T-helper 22 cell (primary cell): ENCODE results near the gene DMXL1.
"Not testable (repeated sequence)": the region's sequence is repeated elsewhere in the genome, so short reads cannot be mapped to it uniquely, and the experiment has no call there.

Source experiments
- DNase-seq: peaks from one replicate; pipeline ENCODE4 v3.0.0-alpha.2; 2020; ENCODE audit warnings: low read depth

Gene DMXL1

DNA sequence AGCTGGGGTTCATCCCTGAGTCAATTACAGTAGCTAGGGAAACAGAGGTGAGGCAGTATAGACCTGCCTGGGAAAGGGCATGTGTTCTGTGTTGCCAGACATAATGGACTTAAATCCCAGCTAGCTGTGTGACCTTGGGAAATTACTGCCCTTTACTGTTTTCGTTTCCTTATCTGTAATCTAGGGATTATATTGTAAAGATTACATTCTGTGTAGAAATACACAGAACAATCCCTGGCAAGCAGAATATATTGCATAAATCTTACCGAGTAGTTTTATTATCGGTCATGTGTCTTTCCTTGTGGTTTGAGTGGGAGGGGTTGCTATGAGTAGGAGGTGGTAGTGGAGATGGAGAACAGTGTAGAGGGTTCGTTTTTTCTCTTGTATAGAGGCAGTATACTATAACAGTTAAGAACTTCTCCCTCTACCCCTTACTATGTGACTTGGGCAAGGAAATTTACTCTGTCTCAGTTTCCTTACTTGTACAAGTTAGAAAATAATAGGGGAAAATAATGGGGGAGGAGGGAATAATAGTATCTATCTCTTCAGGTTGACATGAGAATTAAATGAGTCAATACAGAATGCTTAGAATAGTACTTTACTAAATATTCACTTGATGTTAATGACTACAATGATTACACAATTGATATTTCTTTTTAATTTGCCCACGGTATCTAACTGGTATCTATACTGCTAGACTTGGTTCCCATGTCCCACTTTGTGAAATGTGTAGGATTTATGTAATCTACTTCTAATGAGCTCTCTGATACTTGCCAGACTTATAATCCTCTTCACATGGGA, 7.1 kb upstream of the DMXL1 start:
- DNase-seq = no peak

DNA sequence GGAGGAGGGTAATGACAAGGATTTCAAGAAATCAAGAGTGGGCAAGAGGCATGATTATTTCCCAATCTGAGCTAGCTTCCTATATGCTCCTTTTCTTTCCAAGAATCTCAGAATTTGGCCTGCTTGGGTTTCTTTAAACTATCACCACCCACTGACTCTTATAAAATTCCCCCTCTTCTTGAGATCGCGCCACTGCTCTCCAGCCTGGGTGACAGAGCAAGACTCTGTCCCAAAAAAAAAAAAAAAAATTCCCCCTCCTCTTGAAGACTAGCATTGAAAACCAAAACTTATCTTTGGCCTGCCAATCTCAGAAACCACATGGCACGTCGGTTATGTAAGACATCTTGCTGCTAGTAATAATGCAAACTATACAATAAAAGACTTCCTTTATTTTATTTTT, 3.4 kb upstream of the DMXL1 start:
- DNase-seq = no peak

DNA sequence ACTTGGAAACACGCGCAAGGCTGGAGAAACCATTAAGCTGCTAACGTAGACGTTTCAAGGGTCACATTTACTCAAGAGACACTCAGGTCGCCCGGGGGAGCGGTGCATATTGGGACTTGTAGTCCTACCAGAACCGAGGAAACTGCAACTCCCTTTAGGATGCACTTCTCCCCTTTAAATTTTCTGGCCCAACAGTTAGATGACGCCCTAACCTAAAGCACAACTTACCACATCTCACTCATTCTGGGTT, 384 bp upstream of the DMXL1 start:
- no peak for DNase-seq

DNA sequence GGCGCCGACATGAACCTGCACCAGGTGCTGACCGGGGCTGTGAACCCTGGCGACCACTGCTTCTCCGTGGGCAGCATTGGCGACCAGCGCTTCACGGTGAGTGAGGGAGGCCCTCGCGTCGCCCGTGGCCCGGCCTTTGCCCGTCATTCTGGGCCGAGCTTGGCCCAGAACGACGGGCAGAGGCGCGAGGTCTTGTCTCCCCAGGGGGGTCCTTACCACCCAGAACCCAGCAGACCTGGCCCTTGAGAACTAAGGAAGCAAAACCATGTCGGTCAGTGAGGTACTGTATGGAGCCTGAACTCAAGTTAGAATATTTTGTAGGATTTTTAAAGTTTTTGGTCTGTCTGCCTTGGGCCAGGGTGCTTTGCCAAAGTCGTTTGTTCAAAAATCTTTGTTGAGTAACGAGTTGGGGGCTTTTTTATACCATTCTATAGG, 691 bp downstream of the DMXL1 start:
- no peak for DNase-seq

DNA sequence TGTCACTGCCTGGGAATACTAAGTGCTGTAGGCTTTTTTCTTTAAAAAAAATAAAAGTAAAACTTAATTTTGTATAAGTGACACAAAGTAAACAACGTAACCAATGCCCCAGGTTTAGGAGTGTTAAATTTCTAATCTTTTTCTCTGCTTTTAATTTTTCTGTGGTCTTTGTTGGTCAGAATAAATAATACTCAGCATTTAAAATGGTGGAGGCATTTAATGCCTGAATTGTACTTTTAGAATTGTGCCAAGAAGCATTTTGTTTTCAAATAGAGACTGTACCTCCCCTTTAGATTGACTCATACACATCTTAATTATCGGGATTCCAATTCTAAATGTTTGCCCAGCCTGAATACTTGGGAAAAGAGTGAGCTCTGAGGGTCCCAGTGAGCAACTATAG, 1.6 kb downstream of the DMXL1 start:
- DNase-seq = no peak

DNA sequence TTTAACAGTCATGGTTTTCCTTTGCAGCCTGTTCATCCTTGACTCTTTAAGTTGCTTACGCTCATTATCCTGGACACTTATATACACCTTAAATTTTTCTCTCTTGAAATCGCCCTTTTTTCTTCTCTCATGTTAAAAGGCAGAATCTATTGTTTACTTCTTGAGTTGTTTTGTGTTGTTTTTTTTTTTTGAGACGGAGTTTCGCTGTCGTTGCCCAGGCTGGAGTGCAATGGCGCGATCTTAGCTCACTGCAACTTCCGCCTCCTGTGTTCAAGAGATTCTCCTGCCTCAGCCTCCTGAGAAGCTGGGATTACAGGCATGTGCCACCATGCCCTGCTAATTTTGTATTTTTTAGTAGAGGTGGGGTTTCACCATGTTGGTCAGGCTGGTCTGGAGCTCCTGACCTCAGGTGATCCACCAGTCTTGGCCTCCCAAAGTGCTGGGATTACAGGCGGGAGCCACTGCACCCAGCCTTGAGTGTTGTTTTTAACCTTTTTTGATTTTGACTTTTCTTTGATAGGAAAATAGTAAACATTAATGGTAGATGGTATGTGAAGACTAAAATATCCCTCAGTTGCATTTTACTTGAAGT, 3.0 kb downstream of the DMXL1 start:
- DNase-seq = not testable (repeated sequence)

DNA sequence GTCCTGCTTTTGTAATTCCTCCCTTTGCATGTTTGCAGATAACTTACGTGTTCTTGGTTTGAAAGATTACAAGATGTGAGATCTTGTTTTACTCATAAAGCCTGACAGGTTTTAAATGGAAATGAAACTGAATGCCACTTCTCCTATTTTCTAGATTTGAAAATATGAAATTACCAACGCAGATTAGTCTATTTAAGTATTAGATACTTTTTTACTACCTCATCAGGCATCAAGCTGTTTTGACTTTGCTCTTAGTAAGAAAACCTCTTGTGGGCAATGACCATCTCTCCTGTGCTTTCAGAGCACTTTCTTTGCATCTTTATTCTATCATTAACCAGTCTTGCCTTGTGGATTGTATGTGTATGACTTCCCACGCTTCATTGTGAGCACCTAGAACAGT, 3.5 kb downstream of the DMXL1 start:
- DNase-seq = no peak

DNA sequence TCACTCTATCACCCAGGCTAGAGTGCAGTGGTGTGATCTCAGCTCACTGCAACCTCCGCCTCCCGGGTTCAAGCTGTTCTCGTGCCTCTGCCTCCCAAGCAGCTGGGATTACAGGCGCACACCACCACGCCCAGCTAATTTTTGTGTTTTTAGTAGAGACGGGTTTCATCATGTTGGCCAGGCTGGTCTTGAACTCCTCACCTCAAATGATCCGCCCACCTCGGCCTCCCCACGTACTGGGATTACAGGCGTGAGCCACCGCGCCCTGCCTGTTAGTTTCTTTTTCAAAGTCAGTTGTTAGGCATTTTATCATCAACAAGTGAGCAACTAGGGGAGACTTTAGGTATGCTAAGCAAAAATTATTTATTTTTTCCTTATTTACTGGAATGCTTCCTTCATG, 4.4 kb downstream of the DMXL1 start:
- not testable (repeated sequence) for DNase-seq

DNA sequence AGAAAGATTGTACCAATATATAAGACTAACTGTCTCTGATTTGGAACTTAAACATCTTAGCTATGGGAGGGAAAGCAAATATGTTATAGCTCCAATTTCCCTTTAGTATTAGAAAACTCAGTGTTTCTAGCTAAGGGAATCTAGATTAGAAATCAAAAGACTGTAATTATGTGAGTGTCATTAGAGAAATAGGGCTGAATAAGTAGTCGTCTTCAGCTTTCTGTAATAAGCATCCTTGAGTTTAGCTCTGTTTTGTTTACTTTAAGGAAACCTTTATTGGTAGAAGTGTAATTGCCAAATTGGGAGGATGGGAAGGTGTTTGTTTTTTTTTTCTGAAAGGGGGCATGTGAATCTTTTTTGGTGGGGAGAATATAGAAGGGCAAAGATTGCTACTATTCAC, 5.2 kb downstream of the DMXL1 start:
- no peak for DNase-seq

DNA sequence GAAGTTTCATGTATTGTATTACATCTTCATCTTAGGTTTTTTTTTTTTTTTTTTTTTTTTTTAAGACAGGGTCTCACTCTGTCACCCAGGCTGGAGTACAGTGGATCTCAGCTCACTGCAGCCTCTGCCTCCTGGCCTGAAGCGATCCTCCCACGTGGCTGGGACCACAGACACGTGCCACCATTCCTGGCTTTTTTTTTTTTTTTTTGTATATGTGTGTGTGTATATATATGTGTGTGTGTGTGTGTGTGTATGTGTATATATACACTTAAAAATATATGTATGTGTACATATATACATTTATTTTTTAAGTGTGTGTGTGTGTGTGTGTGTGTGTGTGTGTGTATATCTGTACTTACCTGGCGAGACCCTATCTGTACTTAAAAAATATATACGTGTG, 6.6 kb downstream of the DMXL1 start:
- no peak for DNase-seq

DNA sequence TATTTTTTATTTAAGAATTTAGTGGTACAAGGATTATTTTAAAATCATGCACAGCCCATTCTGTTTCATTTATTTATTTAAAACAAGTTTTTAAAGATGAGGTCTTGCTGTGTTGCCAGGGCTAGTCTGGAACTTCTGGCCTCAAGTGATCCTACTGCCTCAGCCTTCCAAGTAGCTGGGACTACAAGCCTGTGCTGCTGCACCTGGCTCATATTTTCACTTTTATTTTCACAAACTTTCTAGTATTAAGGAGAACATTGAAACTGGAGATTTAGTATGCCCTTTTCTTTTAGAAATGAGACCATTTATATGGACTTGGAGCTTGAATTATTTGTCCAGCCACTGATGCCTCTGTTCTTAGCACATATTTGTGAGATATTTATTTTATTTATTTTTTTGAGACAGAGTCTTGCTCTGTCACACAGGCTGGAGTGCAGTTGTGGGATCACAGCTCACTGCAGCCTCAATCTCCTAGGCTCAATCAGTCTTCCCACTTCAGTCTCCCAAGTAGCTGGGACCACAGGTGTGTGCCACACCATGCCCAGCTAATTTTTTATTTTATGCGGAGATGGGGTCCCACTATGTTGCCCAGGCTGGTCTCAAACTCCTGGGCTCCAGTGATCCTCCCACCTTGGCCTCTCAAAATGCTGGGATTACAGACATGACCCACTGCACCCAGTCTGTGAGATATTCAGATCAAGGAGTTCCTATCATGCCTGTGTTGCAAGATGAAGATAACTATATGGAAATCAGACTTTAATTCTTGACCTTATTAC, 7.4 kb downstream of the DMXL1 start:
- DNase-seq = no peak

DNA sequence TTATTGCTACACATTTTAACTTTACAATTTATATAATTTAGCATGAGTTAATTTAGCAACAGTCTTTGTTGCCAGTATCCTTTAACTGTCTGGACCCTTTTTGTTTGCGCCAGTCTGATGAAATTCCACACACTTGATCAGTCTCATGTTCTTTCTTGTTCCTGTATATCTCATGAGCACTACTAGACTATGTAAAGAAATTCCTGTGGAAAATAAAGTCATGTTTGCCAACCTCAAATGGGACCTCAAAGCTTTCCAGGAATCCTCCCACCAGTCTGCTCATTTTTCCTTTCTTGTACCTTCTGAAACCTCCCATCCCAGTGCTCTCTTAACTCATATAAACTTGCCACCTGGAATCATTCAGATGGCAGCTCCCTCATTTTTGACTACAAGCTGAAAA, 8.0 kb downstream of the DMXL1 start:
- DNase-seq = no peak

DNA sequence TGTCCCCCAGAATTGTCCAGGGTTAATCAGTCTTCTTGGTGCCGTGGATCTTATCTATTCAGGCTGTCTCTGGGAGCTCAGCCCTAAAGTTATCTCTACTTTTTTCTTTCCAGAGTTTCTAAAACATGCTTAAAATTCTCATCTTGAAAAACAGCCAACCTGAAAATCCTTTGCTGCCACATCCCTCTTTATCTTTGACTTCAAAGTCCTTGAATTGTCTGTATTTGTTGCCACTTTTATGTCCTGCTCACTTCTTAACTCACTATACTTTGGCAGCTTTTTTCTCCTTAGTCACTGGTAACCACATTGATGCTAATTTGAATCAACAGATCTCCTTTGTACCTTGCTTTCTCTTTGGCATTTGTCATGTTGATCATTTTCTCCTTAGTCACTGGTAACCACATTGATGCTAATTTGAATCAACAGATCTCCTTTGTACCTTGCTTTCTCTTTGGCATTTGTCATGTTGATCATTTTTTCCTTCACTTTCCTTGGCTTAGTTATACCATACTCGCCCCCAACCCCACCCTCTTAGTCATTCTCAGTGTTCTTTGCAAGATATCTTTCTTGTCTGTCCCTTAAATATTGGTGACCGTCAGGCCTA, 8.5 kb downstream of the DMXL1 start:
- DNase-seq = no peak

DNA sequence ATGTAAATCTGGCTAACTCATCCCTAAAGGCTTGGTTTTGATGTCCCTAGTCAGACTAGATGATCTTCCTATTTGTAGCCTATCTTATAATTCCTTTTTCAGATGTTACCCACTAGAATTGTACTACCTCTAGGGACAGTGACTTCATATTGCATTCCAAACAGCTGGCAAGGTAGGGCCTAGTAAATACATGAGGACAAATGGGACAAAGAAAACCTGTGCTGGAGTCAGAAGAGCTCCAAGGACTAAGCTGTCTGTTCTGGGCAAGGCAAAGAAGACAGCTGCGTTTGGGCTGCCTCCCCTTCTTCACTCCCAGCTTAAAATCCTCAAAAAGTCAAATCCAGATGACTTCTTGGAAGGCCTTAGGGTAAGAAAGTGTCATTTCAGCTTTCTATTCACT, 10.0 kb downstream of the DMXL1 start:
- DNase-seq = no peak

DNA sequence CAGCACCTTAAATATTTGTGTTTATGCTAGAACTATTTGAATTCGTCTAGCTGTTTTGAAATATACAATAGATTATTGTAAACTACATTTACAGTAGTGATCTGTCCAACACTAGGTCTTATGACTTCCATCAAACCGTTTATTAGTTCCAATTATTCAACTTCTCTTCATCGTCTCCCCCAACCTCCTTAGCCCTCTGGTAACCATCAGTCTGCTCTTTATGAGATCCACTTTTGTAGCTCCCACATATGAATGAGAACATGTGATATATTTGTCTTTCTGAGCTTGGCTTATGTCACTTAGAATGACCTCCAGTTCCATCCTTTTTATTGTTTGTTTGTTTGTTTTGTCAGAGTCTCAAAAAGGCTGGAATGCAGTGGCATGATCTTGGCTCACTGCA, 11.8 kb downstream of the DMXL1 start:
- DNase-seq = no peak

DNA sequence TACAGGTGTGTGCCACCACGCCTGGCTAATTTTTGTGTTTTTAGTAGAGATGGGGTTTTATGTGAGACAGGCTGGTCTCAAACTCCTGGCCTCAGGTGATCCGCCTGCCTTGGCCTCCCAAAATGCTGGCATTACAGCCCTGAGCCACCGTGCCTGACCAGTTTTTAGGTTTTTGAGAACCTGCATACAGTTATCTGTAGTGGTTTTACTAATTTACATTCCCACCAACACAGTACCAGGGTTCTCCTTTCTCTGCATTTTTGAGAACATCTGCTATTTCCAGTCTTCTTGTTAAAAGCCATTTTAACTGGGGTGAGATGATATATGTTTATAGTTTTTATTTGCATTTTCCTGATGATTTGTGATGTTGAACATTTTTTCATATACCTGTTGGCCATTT, 12.8 kb downstream of the DMXL1 start:
- DNase-seq = no peak

DNA sequence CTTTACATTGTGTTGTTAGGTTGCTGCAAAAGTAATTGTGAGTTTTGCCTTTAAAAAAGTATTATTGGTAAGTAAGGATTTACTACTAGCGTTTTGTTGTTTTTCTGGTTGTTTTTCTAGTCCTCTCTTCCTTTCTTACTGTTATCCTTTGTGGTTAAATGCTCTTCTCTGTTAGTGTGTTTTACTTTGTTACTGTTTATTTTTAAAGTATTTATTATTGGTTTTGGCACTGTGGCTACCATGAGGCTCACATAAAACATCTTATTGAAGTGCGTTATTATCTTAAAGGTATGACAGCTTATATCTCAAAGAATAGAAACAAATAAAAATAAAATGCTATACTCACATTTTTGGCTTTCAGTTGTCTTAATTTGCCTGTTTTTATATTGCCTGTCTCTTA, 17.6 kb downstream of the DMXL1 start:
- DNase-seq = no peak

DNA sequence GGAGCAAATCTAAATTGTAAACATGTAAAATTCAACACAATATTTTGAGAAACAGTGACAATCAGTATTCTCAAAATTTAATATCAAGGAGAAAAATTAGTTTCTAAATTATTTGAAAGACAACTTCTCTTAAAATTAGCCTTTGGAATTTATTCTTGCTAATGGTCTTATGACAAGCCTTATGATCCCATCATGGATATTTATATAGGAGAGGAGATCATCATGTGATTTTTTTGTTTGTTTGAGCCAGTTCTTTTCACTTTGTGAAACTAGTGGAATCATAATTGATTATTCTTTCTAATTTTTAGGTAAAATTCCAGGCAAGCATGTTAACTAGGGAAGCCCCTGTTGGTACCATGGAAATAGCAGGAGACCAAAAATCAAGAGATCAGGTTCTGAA, 24.7 kb downstream of the DMXL1 start:
- no peak for DNase-seq

DNA sequence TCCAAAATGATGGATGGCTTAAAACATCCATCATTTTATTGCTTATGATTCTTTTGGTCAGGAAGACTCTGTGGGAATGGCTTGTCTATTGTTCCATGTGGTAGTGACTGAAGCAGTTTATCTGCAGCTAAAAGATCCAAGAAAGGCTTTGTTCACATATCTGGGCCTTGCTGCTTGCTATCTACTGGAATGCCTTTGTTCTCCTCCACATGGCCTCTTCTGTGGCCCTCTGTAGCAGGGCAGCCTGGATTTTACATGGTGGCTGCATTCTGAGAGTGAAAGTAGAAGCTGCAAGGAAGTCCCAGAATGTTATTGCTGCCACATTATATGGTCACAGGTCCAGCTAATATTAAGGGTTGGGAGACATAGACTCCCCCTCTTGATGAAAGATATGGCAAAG, 35.1 kb downstream of the DMXL1 start:
- DNase-seq = no peak

DNA sequence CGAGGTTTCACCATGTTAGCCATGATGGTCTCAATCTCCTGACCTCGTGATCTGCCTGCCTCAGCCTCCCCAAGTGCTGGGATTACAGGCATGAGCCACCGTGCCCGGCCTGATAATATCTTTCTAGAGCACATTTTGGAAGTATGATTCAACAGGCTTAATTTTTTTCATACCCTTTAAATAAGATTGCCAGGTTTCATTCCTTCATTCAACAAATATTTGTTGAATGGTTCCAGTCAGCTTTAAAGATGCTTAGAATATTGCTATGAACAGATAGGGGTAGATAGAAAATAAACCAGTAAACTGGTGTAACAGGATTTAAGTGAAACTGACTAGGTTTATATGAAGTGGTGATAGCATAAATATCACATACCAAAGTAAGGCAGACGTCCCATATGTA, 41.3 kb downstream of the DMXL1 start:
- no peak for DNase-seq

DNA sequence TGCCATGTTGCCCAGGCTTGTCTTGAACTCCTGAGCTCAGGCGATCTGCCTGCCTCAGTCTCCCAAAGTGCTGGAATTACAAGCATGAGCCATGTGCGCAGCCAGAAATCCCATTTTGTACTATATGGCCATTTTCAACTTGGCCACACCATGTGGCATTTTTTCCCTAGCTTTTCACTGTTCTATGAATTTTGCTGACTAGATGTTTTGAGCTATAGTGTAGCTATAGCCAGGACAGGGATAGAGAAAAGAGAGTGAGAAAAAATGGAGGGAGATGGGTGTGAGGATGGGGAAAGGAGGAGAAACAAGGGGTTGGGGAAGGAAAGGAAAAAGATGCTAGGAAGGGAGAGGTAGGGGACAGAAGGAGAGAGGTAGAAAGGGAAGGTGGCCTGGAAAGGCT, 46.4 kb downstream of the DMXL1 start:
- no peak for DNase-seq

DNA sequence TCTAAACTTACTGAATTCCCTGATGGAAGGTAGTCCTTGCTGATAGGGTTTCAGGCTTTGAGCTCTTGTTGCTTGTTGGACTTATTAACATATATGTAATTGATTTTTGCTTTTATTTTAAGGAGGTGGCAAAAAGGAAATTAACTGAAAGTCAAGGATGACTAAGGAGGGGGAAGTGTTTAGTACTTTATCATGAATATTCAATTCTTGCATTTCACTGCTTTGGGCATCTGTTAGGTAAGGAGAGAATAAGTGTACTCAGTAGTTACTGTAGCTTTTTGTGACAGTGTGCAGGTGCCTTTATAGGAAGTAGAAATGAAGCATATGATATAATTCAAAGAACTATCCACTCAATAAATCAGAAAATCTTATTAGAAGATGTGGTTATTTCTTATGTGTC, 47.1 kb downstream of the DMXL1 start:
- no peak for DNase-seq

DNA sequence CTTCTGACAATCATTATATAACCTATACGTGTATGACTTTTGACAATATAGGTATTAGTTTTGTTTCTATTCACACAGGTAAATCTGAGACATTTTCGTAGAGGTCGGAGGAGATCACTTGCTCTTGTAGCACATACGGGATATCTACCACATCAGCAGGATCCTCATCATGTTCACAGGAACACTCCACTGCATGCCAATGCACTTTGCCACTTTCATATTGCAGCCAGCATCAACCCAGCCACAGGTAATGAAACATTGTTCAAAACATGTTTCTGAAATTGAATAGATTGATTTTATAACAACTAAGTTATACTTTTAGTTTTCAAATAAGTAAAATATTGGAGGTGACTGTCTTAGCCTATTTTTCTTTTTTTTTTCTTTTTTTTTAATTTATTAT, 50.0 kb downstream of the DMXL1 start:
- no peak for DNase-seq
